ENCODE data around the gene TBC1D25. TPM values are rescaled to one million over a fixed set of nuclear protein-coding genes. Genes with fewer than 3 reads are reported as not detected.

The TBC1D25 gene
- polyA plus RNA-seq, 1 of the 3 experiments (the other 2 are of a cell fraction): 18.4 TPM

- no peaks in the 10 kb centered on the region for H3K9me3 ChIP-seq
- no peaks in the 10 kb centered on the region for H3K4me1 ChIP-seq (ENCODE audit: control insufficient read depth in 1 of 2, insufficient read depth in 2 of 2, low read depth in 1 of 2, low read length in 1 of 2)
- CTCF ChIA-PET: no interaction called here
- H3K9me2 ChIP-seq: no peaks in the 10 kb centered on the region
- H2AFZ ChIP-seq (ENCODE audit: low read depth): no peak overlapping the region
- WGBS (ENCODE audit: low lambda C conversion rate): 4% methylated on average over 2 of the region's 2 CpGs
- H3F3A ChIP-seq (replicated peaks; ENCODE audit: insufficient read depth): no peaks in the 10 kb centered on the region
- H3K79me2 ChIP-seq (ENCODE audit: insufficient read depth): no peaks in the 10 kb centered on the region
- TF ChIP-seq CTCF (IDR thresholded peaks at IDR 0.05): no peak
- no peak for TF ChIP-seq SMC3 (IDR thresholded peaks at IDR 0.05; ENCODE audit: low read depth, low read length)
- no peak for TF ChIP-seq REST (IDR thresholded peaks at IDR 0.05; ENCODE audit: low read depth, low read length)
- TF ChIP-seq NRF1 (IDR thresholded peaks at IDR 0.05; ENCODE audit: low read depth, low read length): no peak
- no peak for TF ChIP-seq POLR2AphosphoS5 (IDR thresholded peaks at IDR 0.05; ENCODE audit: low read depth, low read length)
- no peak for TF ChIP-seq USF2 (IDR thresholded peaks at IDR 0.05; ENCODE audit: borderline replicate concordance, low read depth, low read length)
- TF ChIP-seq GATA2 (CRISPR knock-in tag; IDR thresholded peaks at IDR 0.05): no peak
- no peak for TF ChIP-seq MAX (IDR thresholded peaks at IDR 0.05; ENCODE audit: low read depth)
- no peak for TF ChIP-seq EP300 (IDR thresholded peaks at IDR 0.05; ENCODE audit: borderline replicate concordance in 1 of 2, low read depth in 1 of 2, low read length in 1 of 2)
- no peak for DNase-seq
- H3K27me3 ChIP-seq (ENCODE audit: insufficient read depth): no peaks in the 10 kb centered on the region; the same call in 1 of the 2 replicates
- H3K27ac ChIP-seq (ENCODE audit: low read depth in 2 of 2, low read length in 1 of 2): no peak overlapping the region
- no peak overlapping the region for H3K9ac ChIP-seq
- no peak overlapping the region for H3K4me3 ChIP-seq (ENCODE audit: low read depth in 2 of 2, low read length in 1 of 2)
- H3K4me2 ChIP-seq: no peak overlapping the region
- H3K36me3 ChIP-seq (replicated peaks in 1 of 2; ENCODE audit: control insufficient read depth in 1 of 2, insufficient read depth in 2 of 2, low read length in 1 of 2): no peaks in the 10 kb centered on the region
- no peaks in the 10 kb centered on the region for H4K20me1 ChIP-seq (ENCODE audit: insufficient read depth)
- POLR2A ChIA-PET: no interaction called here
Observed at GRCh38 chrX:48611703-48612102, 72.2 kb downstream of the TBC1D25 start.

Small RNA genes within 50 kb of the gene (small RNA-seq; reads per million reads assigned to genes)
- 0 to 0.11 (median 0) reads per million in 7 experiments for gene MRPL32P1

Other genes starting within 250 kb of the TBC1D25 start
- 0.16 and 0.21 TPM in 2 replicates for gene SSX3, start 183.0 kb upstream of the TBC1D25 start, polyA plus RNA-seq (2012; rRNA removed)
- gene SSX4, start 156.2 kb upstream of the TBC1D25 start, polyA plus RNA-seq (2012; rRNA removed): not detected in 2 replicates
- not detected in 2 replicates for gene SSX4B, start 127.8 kb upstream of the TBC1D25 start, polyA plus RNA-seq (2012; rRNA removed)
- 0.33 and 0.44 TPM in 2 replicates for gene SLC38A5, start 69.5 kb upstream of the TBC1D25 start, polyA plus RNA-seq (2012; rRNA removed)
- 31.5 and 34.1 TPM in 2 replicates for gene FTSJ1, start 63.5 kb upstream of the TBC1D25 start, polyA plus RNA-seq (2012; rRNA removed)
- gene PORCN, start 30.7 kb upstream of the TBC1D25 start, polyA plus RNA-seq (2012; rRNA removed): 10.6 and 11.0 TPM in 2 replicates
- 28.9 and 30.2 TPM in 2 replicates for gene EBP, start 17.9 kb upstream of the TBC1D25 start, polyA plus RNA-seq (2012; rRNA removed)
- 183 and 222 TPM in 2 replicates for gene RBM3, start 34.8 kb downstream of the TBC1D25 start, polyA plus RNA-seq (2012; rRNA removed)
- 58.0 and 101 TPM in 2 replicates for gene WDR13, start 57.8 kb downstream of the TBC1D25 start, polyA plus RNA-seq (2012; rRNA removed)
- 0.24 and 0.30 TPM in 2 replicates for gene WAS, start 144.1 kb downstream of the TBC1D25 start, polyA plus RNA-seq (2012; rRNA removed)
- 6.3 and 8.5 TPM in 2 replicates for gene SUV39H1, start 157.0 kb downstream of the TBC1D25 start, polyA plus RNA-seq (2012; rRNA removed)
- gene GLOD5, start 222.0 kb downstream of the TBC1D25 start, polyA plus RNA-seq (2012; rRNA removed): not detected in 2 replicates
- gene GATA1, start 246.9 kb downstream of the TBC1D25 start, polyA plus RNA-seq (2012; rRNA removed): not detected in 2 replicates